GM19372 (cell line): ENCODE results near the gene SSX7.
"Not testable (repeated sequence)": the region's sequence is repeated elsewhere in the genome, so short reads cannot be mapped to it uniquely, and the experiment has no call there.

ENCODE experiments used
- ATAC-seq: cut with Tn5 transposase; IDR thresholded peaks from one replicate; pipeline ENCODE4 v1.9.1; 2021; ENCODE audit warnings: mild to moderate bottlenecking, low read depth, moderate library complexity; ENCODE audit not compliant: unreplicated experiment

Gene SSX7, protein sequence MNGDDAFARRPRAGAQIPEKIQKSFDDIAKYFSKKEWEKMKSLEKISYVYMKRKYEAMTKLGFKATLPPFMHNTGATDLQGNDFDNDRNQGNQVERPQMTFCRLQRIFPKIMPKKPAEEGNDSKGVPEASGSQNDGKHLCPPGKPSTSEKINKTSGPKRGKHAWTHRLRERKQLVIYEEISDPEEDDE

GRCh38 chrX:52654800-52655199 lies at the start of gene SSX7:
SSX7 (minus strand) TSS chrX:52654900; CDS start chrX:52653472, 1,428 bp downstream.
- ATAC-seq: not testable (repeated sequence)

DNA sequence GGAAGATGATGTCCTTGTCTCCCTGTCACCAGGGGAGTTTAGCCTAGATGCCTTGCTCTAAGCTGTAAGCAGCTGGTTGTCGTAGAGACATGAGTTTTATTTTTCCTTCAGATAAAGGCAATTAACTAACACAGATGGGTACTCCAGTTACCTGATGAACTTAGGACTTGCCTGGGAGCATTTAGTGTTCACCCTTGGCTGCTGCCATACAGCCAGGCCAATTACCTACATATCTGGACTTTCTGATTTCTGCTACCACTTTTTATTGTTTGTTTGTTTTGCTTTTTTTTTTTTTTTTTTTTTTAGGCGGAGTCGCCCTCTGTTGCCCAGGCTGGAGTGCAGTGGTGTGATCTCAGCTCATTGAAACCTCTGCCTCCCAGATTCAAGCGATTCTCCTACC lies 37.3 kb upstream of the SSX7 start:
- ATAC-seq: not testable (repeated sequence)

- not testable (repeated sequence) for ATAC-seq
These were observed 7.5 kb upstream of the SSX7 start for GRCh38 chrX:52662218-52662617.

GRCh38 chrX:52655475-52655874 lies 775 bp upstream of the SSX7 start:
- ATAC-seq: not testable (repeated sequence)

DNA sequence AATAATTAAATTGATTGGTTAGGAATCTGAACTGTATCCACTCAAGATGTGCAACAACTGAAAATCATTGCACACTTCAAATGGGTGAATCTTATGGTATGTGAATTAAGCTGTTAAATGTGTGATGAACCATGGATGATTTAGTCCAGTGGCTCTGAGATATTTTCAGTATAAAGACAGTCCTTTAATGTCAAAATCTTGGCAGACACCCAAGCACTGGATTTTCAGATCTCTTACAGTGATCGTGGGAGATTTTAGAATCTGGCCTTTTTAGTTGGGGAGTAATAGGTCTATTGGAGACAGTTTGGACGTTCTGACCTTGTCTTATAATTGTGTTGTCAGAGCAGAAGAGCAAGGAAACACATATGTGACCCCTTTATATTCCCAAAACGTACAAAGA lies 4.0 kb downstream of the SSX7 start:
- ATAC-seq: not testable (repeated sequence)

GRCh38 chrX:52648956-52649355 lies 5.7 kb downstream of the SSX7 start:
- not testable (repeated sequence) for ATAC-seq

GRCh38 chrX:52628483-52628882 lies 26.2 kb downstream of the SSX7 start:
- not testable (repeated sequence) for ATAC-seq

DNA sequence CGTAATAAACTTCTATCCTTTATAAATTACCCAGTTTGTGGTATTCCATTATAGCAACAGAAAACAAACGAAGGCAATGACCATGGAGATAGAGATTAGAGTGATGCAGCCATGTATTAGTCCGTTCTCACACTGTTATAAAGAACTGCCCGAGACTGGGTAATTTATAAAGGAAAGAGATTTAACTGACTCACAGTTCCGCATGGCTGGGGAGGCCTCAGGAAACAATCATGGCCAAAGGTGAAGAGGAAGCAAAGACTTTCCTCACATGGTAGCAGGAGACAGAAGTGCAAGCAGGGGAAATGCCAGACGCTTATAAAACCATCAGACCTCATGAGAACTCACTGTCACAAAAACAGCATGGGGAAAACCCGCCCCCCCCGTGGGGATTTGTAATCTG lies 34.0 kb downstream of the SSX7 start:
- ATAC-seq: not testable (repeated sequence)

DNA sequence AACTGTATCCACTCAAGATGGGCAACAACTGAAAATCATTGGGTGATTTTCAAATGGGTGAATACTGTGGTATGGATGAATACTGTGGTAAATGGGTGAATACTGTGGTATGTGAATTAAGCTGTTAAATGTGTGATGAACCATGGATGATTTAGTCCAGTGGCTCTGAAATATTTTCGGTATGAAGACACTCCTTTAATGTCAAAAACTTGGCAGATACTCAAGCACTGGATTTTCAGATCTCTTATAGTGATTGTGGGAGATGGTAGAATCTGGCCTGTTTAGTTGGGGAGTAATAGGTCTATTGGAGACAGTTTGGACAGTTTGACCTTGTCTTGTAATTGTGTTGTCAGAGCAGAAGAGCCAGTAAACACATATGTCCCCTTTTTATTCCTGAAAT lies 45.7 kb downstream of the SSX7 start:
- no peak for ATAC-seq

- ATAC-seq: not testable (repeated sequence)
These were observed 51.5 kb downstream of the SSX7 start for GRCh38 chrX:52603151-52603550.

DNA sequence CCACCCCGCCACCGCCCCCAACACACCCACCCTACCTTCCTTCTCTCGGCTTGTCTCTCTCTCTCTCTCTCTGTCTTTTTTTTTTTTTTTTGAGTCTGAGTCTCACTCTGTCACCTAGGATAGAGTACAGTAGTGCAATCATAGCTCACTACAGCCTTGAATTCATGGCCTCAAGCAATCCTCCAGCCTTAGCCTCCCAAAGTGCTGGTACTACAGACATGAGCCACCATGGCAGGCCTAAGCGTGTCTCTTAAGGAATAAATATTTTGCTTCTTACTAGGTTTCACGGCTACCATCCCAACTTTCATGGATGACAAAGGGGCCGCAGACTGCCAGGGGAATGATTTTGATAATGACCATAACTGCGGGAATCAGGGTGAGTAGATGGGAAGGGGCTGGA lies 55.8 kb downstream of the SSX7 start:
- no peak for ATAC-seq

GRCh38 chrX:52594658-52595057 lies 60.0 kb downstream of the SSX7 start:
- ATAC-seq: no peak
